ENCODE results near the gene PARP16. TPM values are rescaled to one million over a fixed set of nuclear protein-coding genes. Genes with fewer than 3 reads are reported as not detected.

Gene PARP16
- total and polyA plus RNA-seq, 7 experiments from 2014 or later = 10.9 to 45.7 (median 19.4) TPM

GRCh38 chr15:65332391-65333147 is 45.9 kb upstream of the PARP16 start:
- Histone ChIP-seq H3K4me1 (ENCODE audit: control insufficient read depth in 2 of 2, insufficient read depth in 2 of 2, low read length in 2 of 2) (no peaks in the 10 kb centered on the region), H3K27me3 (ENCODE audit: control insufficient read depth in 2 of 2, insufficient read depth in 2 of 2, low read length in 2 of 2) (no peaks in the 10 kb centered on the region), H3K36me3 (ENCODE audit: control insufficient read depth in 2 of 3, insufficient read depth in 3 of 3, low read length in 3 of 3) (no peaks in the 10 kb centered on the region), H3K9me3 (ENCODE audit: control insufficient read depth in 2 of 3, low read length in 3 of 3) (no peaks in the 10 kb centered on the region), H3K27ac (ENCODE audit: low read depth, low read length) (no peak overlapping the region), H3K4me3 (ENCODE audit: low read length) (no peak overlapping the region)
- Mint-ChIP-seq H3K27ac (no peak overlapping the region), H3K9me3 (peaks cover 0 to 1% (median 0%) of the 10 kb centered on the region in 11 donors), H3K4me1 (no peaks in the 10 kb centered on the region), H3K27me3 (peaks cover 0 to 13% (median 0%) of the 10 kb centered on the region in 5 donors), H3K36me3 (no peaks in the 10 kb centered on the region), H3K4me3 (no peak overlapping the region)
- DNase-seq = no peak
- CTCF ChIA-PET = no interaction called here
- intact Hi-C loops (cut with micrococcal nuclease) = no loop called here
- ATAC-seq = no peak
- POLR2A ChIA-PET = no interaction called here

- no peak overlapping the region for H3K4me3 Mint-ChIP-seq
- no peak overlapping the region for H3K4me3 ChIP-seq (ENCODE audit: low read length)
- no peaks in the 10 kb centered on the region for H3K36me3 Mint-ChIP-seq
- no peaks in the 10 kb centered on the region for H3K36me3 ChIP-seq (ENCODE audit: control insufficient read depth in 2 of 3, insufficient read depth in 3 of 3, low read length in 3 of 3)
- CTCF ChIA-PET = no interaction called here
- H3K4me1 ChIP-seq (ENCODE audit: control insufficient read depth in 2 of 2, insufficient read depth in 2 of 2, low read length in 2 of 2) = no peaks in the 10 kb centered on the region
- no peaks in the 10 kb centered on the region for H3K9me3 ChIP-seq (ENCODE audit: control insufficient read depth in 2 of 3, low read length in 3 of 3)
- no peak overlapping the region for H3K27ac Mint-ChIP-seq
- DNase-seq (no peak), ATAC-seq (no peak)
- H3K9me3 Mint-ChIP-seq = peaks cover 0 to 1% (median 0%) of the 10 kb centered on the region in 11 donors
- H3K27me3 Mint-ChIP-seq = peaks cover 0 to 13% (median 0%) of the 10 kb centered on the region in 5 donors
- intact Hi-C loops (cut with micrococcal nuclease) = no loop called here
- POLR2A ChIA-PET = no interaction called here
- H3K27me3 ChIP-seq (ENCODE audit: control insufficient read depth in 2 of 2, insufficient read depth in 2 of 2, low read length in 2 of 2) = no peaks in the 10 kb centered on the region
- H3K27ac ChIP-seq (ENCODE audit: low read depth, low read length) = no peak overlapping the region
- H3K4me1 Mint-ChIP-seq = no peaks in the 10 kb centered on the region
Measured at GRCh38 chr15:65331811-65332210, 45.1 kb upstream of the PARP16 start.

- H3K36me3 Mint-ChIP-seq = no peaks in the 10 kb centered on the region
- ChIA-PET CTCF (no interaction called here), POLR2A (no interaction called here)
- Histone ChIP-seq H3K9me3 (ENCODE audit: control insufficient read depth in 2 of 3, low read length in 3 of 3) (no peaks in the 10 kb centered on the region), H3K27me3 (ENCODE audit: control insufficient read depth in 2 of 2, insufficient read depth in 2 of 2, low read length in 2 of 2) (no peaks in the 10 kb centered on the region), H3K4me3 (ENCODE audit: low read length) (no peak overlapping the region), H3K4me1 (ENCODE audit: control insufficient read depth in 2 of 2, insufficient read depth in 2 of 2, low read length in 2 of 2) (no peaks in the 10 kb centered on the region), H3K27ac (ENCODE audit: low read depth, low read length) (no peak overlapping the region), H3K36me3 (ENCODE audit: control insufficient read depth in 2 of 3, insufficient read depth in 3 of 3, low read length in 3 of 3) (no peaks in the 10 kb centered on the region)
- H3K4me3 Mint-ChIP-seq = no peak overlapping the region
- peak overlapping the region in 1 of 9 donors; percentile 52 for H3K27ac Mint-ChIP-seq
- H3K27me3 Mint-ChIP-seq = peaks cover 0 to 13% (median 3%) of the 10 kb centered on the region in 5 donors
- H3K4me1 Mint-ChIP-seq = no peaks in the 10 kb centered on the region
- ATAC-seq = no peak
- intact Hi-C loops (cut with micrococcal nuclease) = no loop called here
- no peak for DNase-seq
- no peaks in the 10 kb centered on the region for H3K9me3 Mint-ChIP-seq
Measured at GRCh38 chr15:65330934-65331645, 44.4 kb upstream of the PARP16 start.

GRCh38 chr15:65329984-65330735 is 43.5 kb upstream of the PARP16 start:
- H3K4me1 ChIP-seq (ENCODE audit: control insufficient read depth in 2 of 2, insufficient read depth in 2 of 2, low read length in 2 of 2) = no peaks in the 10 kb centered on the region
- DNase-seq = no peak
- H3K36me3 ChIP-seq (ENCODE audit: control insufficient read depth in 2 of 3, insufficient read depth in 3 of 3, low read length in 3 of 3) = no peaks in the 10 kb centered on the region
- no peaks in the 10 kb centered on the region for H3K27me3 ChIP-seq (ENCODE audit: control insufficient read depth in 2 of 2, insufficient read depth in 2 of 2, low read length in 2 of 2)
- peaks cover 0 to 13% (median 6%) of the 10 kb centered on the region in 5 donors for H3K27me3 Mint-ChIP-seq
- no peak for ATAC-seq
- ChIA-PET POLR2A (no interaction called here), CTCF (no interaction called here)
- H3K9me3 ChIP-seq (ENCODE audit: control insufficient read depth in 2 of 3, low read length in 3 of 3) = no peaks in the 10 kb centered on the region
- no peak overlapping the region for H3K4me3 ChIP-seq (ENCODE audit: low read length)
- H3K4me3 Mint-ChIP-seq = no peak overlapping the region
- no peaks in the 10 kb centered on the region for H3K4me1 Mint-ChIP-seq
- H3K27ac ChIP-seq (ENCODE audit: low read depth, low read length) = no peak overlapping the region
- H3K36me3 Mint-ChIP-seq = no peaks in the 10 kb centered on the region
- intact Hi-C loops (cut with micrococcal nuclease) = no loop called here
- no peak overlapping the region for H3K27ac Mint-ChIP-seq
- no peaks in the 10 kb centered on the region for H3K9me3 Mint-ChIP-seq

GRCh38 chr15:65329288-65329983 is 42.8 kb upstream of the PARP16 start:
- ChIA-PET CTCF (no interaction called here), POLR2A (no interaction called here)
- Histone ChIP-seq H3K36me3 (ENCODE audit: control insufficient read depth in 2 of 3, insufficient read depth in 3 of 3, low read length in 3 of 3) (no peaks in the 10 kb centered on the region), H3K27ac (ENCODE audit: low read depth, low read length) (no peak overlapping the region), H3K9me3 (ENCODE audit: control insufficient read depth in 2 of 3, low read length in 3 of 3) (no peaks in the 10 kb centered on the region), H3K27me3 (ENCODE audit: control insufficient read depth in 2 of 2, insufficient read depth in 2 of 2, low read length in 2 of 2) (no peaks in the 10 kb centered on the region), H3K4me1 (ENCODE audit: control insufficient read depth in 2 of 2, insufficient read depth in 2 of 2, low read length in 2 of 2) (no peaks in the 10 kb centered on the region), H3K4me3 (ENCODE audit: low read length) (no peak overlapping the region)
- ATAC-seq (no peak), DNase-seq (no peak)
- H3K27me3 Mint-ChIP-seq = peaks cover 0 to 13% (median 6%) of the 10 kb centered on the region in 5 donors
- no peak overlapping the region for H3K27ac Mint-ChIP-seq
- intact Hi-C loops (cut with micrococcal nuclease) = no loop called here
- no peaks in the 10 kb centered on the region for H3K9me3 Mint-ChIP-seq
- no peak overlapping the region for H3K4me3 Mint-ChIP-seq
- no peaks in the 10 kb centered on the region for H3K4me1 Mint-ChIP-seq
- H3K36me3 Mint-ChIP-seq = no peaks in the 10 kb centered on the region

GRCh38 chr15:65328506-65329287 is 42.0 kb upstream of the PARP16 start:
- H3K4me1 Mint-ChIP-seq = no peaks in the 10 kb centered on the region
- H3K36me3 Mint-ChIP-seq = no peaks in the 10 kb centered on the region
- Histone ChIP-seq H3K27me3 (ENCODE audit: control insufficient read depth in 2 of 2, insufficient read depth in 2 of 2, low read length in 2 of 2) (no peaks in the 10 kb centered on the region), H3K9me3 (ENCODE audit: control insufficient read depth in 2 of 3, low read length in 3 of 3) (no peaks in the 10 kb centered on the region), H3K4me1 (ENCODE audit: control insufficient read depth in 2 of 2, insufficient read depth in 2 of 2, low read length in 2 of 2) (no peaks in the 10 kb centered on the region), H3K4me3 (ENCODE audit: low read length) (no peak overlapping the region), H3K36me3 (ENCODE audit: control insufficient read depth in 2 of 3, insufficient read depth in 3 of 3, low read length in 3 of 3) (no peaks in the 10 kb centered on the region), H3K27ac (ENCODE audit: low read depth, low read length) (no peak overlapping the region)
- peaks cover 0 to 11% (median 6%) of the 10 kb centered on the region in 5 donors for H3K27me3 Mint-ChIP-seq
- no peak for DNase-seq
- H3K27ac Mint-ChIP-seq = no peak overlapping the region
- ChIA-PET CTCF (no interaction called here), POLR2A (no interaction called here)
- H3K4me3 Mint-ChIP-seq = no peak overlapping the region
- H3K9me3 Mint-ChIP-seq = no peaks in the 10 kb centered on the region
- intact Hi-C loops (cut with micrococcal nuclease) = no loop called here
- ATAC-seq = no peak

All from naive thymus-derived CD4-positive, alpha-beta T cell (primary cell).